NB4 (cell line): Measurements from ENCODE around the gene LAMTOR1.
A peak's percentile ranks its signal among the peaks of the same experiment; 100 is the strongest.

Source experiments
- DNase-seq: peaks from one replicate; pipeline ENCODE4 v3.0.0; 2010; ENCODE audit warnings: low read depth
- H3K4me3 ChIP-seq: one replicate; pipeline ENCODE4 v1.5.1; 2011; ENCODE audit warnings: mild to moderate bottlenecking, low read depth, low read length, moderate library complexity
- MAX ChIP-seq: IDR thresholded peaks from 2 replicates; pipeline ENCODE4 v1.6.1; 2011; ENCODE audit warnings: low read depth, low read length
- MYC ChIP-seq: IDR thresholded peaks from 2 replicates; pipeline ENCODE4 v1.6.1; 2011; ENCODE audit warnings: low read depth, low read length
- POLR2A ChIP-seq: IDR thresholded peaks from 2 replicates; pipeline ENCODE4 v1.6.1; 2011; ENCODE audit warnings: mild to moderate bottlenecking; ENCODE audit not compliant: insufficient read length; ENCODE audit errors: extremely low read depth
- TF ChIP-seq, protein P1 (sequence below): IDR thresholded peaks from one replicate; pipeline ENCODE4 v1.5.1; 2012; ENCODE audit warnings: low read depth, low read length

LAMTOR1 gene

DNA sequence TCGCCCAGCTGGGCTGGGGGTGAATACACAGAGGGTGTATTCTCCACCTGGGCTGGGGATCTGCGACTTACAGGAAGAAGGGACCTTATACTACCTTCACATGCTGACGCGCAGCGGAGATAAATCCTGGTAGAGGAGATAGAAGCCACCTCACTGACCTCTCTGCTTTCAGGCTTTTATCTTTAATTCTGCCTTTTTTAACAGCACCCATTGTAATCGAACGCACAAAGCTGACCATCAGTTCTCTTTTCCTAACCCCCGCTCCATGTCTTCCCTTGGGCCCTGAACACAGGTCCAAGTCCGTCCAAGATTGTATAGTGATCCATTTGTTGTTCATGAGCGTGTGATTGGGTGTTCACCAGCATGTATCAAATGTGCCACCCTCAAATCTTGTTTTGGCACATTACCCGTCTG lies 664 bp upstream of the LAMTOR1 start:
- H3K4me3 ChIP-seq: peak overlapping the region; percentile 48
- no peak for DNase-seq
- no peak for TF ChIP-seq MYC
- TF ChIP-seq MAX: no peak
- TF ChIP-seq, protein P1, sequence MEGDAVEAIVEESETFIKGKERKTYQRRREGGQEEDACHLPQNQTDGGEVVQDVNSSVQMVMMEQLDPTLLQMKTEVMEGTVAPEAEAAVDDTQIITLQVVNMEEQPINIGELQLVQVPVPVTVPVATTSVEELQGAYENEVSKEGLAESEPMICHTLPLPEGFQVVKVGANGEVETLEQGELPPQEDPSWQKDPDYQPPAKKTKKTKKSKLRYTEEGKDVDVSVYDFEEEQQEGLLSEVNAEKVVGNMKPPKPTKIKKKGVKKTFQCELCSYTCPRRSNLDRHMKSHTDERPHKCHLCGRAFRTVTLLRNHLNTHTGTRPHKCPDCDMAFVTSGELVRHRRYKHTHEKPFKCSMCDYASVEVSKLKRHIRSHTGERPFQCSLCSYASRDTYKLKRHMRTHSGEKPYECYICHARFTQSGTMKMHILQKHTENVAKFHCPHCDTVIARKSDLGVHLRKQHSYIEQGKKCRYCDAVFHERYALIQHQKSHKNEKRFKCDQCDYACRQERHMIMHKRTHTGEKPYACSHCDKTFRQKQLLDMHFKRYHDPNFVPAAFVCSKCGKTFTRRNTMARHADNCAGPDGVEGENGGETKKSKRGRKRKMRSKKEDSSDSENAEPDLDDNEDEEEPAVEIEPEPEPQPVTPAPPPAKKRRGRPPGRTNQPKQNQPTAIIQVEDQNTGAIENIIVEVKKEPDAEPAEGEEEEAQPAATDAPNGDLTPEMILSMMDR: no peak
- no peak for TF ChIP-seq POLR2A

DNA sequence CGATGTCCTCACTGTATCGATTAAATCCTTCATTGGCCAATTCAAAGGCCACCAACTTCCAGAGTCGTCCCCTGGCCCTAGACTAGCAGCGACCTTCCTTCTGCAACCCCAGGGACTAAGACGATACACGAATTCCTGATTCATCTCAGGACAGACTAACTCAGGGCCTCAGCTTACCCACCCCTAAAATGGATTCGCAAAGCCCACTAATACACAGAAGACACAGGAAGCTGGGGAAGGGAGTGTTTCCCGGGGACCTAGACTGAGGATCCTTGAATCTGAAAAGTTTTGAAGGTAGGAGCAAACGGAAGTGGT lies 509 bp downstream of the LAMTOR1 start:
- peak overlapping the region; percentile 90 for H3K4me3 ChIP-seq
- TF ChIP-seq MYC: peak; percentile 39; the same call in 1 of the 2 replicates
- no peak for TF ChIP-seq MAX
- TF ChIP-seq POLR2A: no peak
- TF ChIP-seq, protein P1: no peak
- no peak for DNase-seq

- TF ChIP-seq POLR2A (no peak), MAX (no peak), MYC (no peak)
- TF ChIP-seq, protein P1: no peak
- H3K4me3 ChIP-seq: peak overlapping the region; percentile 90
- DNase-seq: no peak
Observed at GRCh38 chr11:72102162-72102561, 935 bp downstream of the LAMTOR1 start.

DNA sequence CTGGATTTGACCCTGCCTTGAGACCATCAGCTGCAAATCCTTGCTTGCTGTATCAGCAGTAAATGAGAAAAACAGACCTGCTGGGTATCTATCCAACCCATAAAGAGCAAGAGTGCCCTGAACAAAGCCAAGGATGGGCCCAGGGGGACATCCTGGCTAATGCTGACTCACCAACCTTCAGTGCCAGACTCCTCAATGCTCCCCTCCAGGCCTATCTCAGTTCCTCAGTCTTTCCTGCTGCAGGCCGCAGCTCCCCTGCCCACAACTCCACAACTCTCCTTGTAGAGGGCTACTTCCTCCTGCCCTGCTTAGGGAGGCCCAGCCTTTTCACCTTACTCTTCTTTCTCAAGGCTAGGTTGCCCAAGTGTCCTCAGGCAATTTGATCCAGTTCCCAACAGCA lies 2.6 kb downstream of the LAMTOR1 start:
- DNase-seq: peak; percentile 96
- no peak for TF ChIP-seq MAX
- H3K4me3 ChIP-seq: peak overlapping the region; percentile 90

GRCh38 chr11:72100009-72100408 lies 3.1 kb downstream of the LAMTOR1 start:
- DNase-seq: no peak
- H3K4me3 ChIP-seq: peak overlapping the region; percentile 90
- no peak for TF ChIP-seq MAX
- TF ChIP-seq MYC: no peak
- no peak for TF ChIP-seq POLR2A
- TF ChIP-seq, protein P1: no peak

DNA sequence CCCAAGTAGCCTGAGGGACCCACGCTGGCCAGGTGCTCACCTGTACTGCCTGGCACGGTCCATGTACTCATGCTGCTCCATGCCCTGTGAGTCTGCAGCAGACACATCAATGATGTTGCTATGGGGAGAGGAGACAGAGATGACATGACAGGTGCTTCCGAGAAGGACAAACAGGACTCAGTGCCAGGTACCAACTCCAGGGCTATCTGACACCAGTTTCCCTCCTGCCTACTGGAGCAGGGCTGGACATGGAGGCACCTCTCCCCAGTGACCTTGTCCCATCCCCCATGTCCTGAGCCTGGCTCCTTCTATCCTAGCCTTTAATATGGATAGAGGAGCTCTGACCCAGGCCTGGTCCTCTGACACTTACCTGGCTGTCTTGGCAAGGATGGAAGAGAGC lies 4.4 kb downstream of the LAMTOR1 start:
- DNase-seq: no peak
- no peak overlapping the region for H3K4me3 ChIP-seq
- no peak for TF ChIP-seq POLR2A
- no peak for TF ChIP-seq MYC
- no peak for TF ChIP-seq MAX
- TF ChIP-seq, protein P1: no peak
